WTC11 (cell line): Measurements from ENCODE around the gene CFAP74. TPM values are rescaled to one million over a fixed set of nuclear protein-coding genes. Genes with fewer than 3 reads are reported as not detected.

Experiments
- ATAC-seq: fragments of 200-7000 bp; cut with Tn5 transposase; 2 replicates; pipeline ENCODE4 v1.10.0; 2021; ENCODE audit warnings: mild to moderate bottlenecking, moderate library complexity
- CTCF ChIA-PET: fragments of 300-600 bp; sonication (Branson Sonifier 250); formaldehyde crosslinking; loops from one replicate; lab custom pipeline; 2021; ENCODE audit warnings: antibody characterized with exemption; lab: Charles Lee
- POLR2A ChIA-PET: fragments of 350-600 bp; sonication (Branson Sonifier 250); formaldehyde crosslinking; loops from one replicate; lab custom pipeline; 2021; ENCODE audit warnings: antibody characterized with exemption; lab: Charles Lee
- DNase-seq: peaks from one replicate; pipeline ENCODE4 v3.0.0; 2021; ENCODE audit warnings: low spot score
- H3K27ac Mint-ChIP-seq: 2 replicates; pipeline ENCODE4 v1.8.0; 2021; ENCODE audit warnings: mixed read lengths
- H3K27me3 Mint-ChIP-seq: 2 replicates; pipeline ENCODE4 v1.8.0; 2021; ENCODE audit warnings: low read depth, mild to moderate bottlenecking, moderate library complexity, mixed read lengths
- H3K36me3 Mint-ChIP-seq: 2 replicates; pipeline ENCODE4 v1.8.0; 2021; ENCODE audit warnings: mixed read lengths
- H3K4me1 Mint-ChIP-seq: 2 replicates; pipeline ENCODE4 v1.8.0; 2022; ENCODE audit warnings: mixed read lengths
- H3K4me3 Mint-ChIP-seq: 2 replicates; pipeline ENCODE4 v1.8.0; 2021; ENCODE audit warnings: mild to moderate bottlenecking, moderate library complexity, mixed read lengths
- H3K9me3 Mint-ChIP-seq: 2 replicates; pipeline ENCODE4 v1.8.0; 2021; ENCODE audit warnings: mixed read lengths
- ATF1 ChIP-seq: sonication (generic); formaldehyde crosslinking; IDR thresholded peaks from 2 replicates; pipeline ENCODE4 v1.8.1; 2023; ENCODE audit warnings: mild to moderate bottlenecking, moderate library complexity, missing genetic modification reagents
- ETV6 ChIP-seq: sonication (generic); formaldehyde crosslinking; IDR thresholded peaks from 2 replicates; pipeline ENCODE4 v1.8.1; 2022; ENCODE audit warnings: mild to moderate bottlenecking, missing genetic modification reagents
- GABPB1 ChIP-seq: sonication (generic); formaldehyde crosslinking; IDR thresholded peaks from 2 replicates; pipeline ENCODE4 v1.8.1; 2023; ENCODE audit warnings: mild to moderate bottlenecking, missing genetic modification reagents
- HMGXB4 ChIP-seq: sonication (generic); formaldehyde crosslinking; IDR thresholded peaks from 2 replicates; pipeline ENCODE4 v1.8.1; 2023; ENCODE audit warnings: mild to moderate bottlenecking, moderate library complexity, missing genetic modification reagents
- JUN ChIP-seq: sonication (generic); formaldehyde crosslinking; IDR thresholded peaks from 2 replicates; pipeline ENCODE4 v1.8.0; 2023; ENCODE audit warnings: mild to moderate bottlenecking, missing genetic modification reagents
- MLX ChIP-seq: sonication (generic); formaldehyde crosslinking; IDR thresholded peaks from 2 replicates; pipeline ENCODE4 v1.8.1; 2023; ENCODE audit warnings: mild to moderate bottlenecking, missing genetic modification reagents, moderate library complexity
- MYBL2 ChIP-seq: sonication (generic); formaldehyde crosslinking; IDR thresholded peaks from 2 replicates; pipeline ENCODE4 v1.8.1; 2023; ENCODE audit warnings: mild to moderate bottlenecking, moderate library complexity, missing genetic modification reagents
- NFE2L1 ChIP-seq: sonication (generic); formaldehyde crosslinking; IDR thresholded peaks from 2 replicates; pipeline ENCODE4 v1.8.1; 2023; ENCODE audit warnings: missing genetic modification reagents
- OVOL2 ChIP-seq: fragments of 250-450 bp; sonication (Bioruptor Pico); IDR thresholded peaks from 2 replicates; pipeline ENCODE4 v1.9.0; 2021; ENCODE audit warnings: mild to moderate bottlenecking, borderline replicate concordance
- SOX15 ChIP-seq: fragments of 250-450 bp; sonication (Bioruptor Pico); IDR thresholded peaks from 2 replicates; pipeline ENCODE4 v1.9.0; 2021; ENCODE audit warnings: mild to moderate bottlenecking
- ZNF121 ChIP-seq: sonication (generic); formaldehyde crosslinking; IDR thresholded peaks from 2 replicates; pipeline ENCODE4 v1.8.0; 2023; ENCODE audit warnings: missing genetic modification reagents
- ZNF138 ChIP-seq: sonication (generic); formaldehyde crosslinking; conservative IDR thresholded peaks from 2 replicates; pipeline ENCODE4 v1.8.1; 2022; ENCODE audit warnings: mild to moderate bottlenecking, moderate library complexity, missing genetic modification reagents
- ZNF281 ChIP-seq: sonication (generic); formaldehyde crosslinking; IDR thresholded peaks from 2 replicates; pipeline ENCODE4 v1.8.0; 2023; ENCODE audit warnings: mild to moderate bottlenecking, missing genetic modification reagents
- ZNF671 ChIP-seq: fragments of 250-450 bp; sonication (Bioruptor Pico); IDR thresholded peaks from 2 replicates; pipeline ENCODE4 v1.8.0; 2021; ENCODE audit warnings: mild to moderate bottlenecking
- total RNA-seq: library from RNA; stranded (reverse); gene quantifications from 3 replicates; pipeline ENCODE4 v1.2.3, GENCODE V29; 2021
- TF ChIP-seq, protein P1 (sequence below): sonication (generic); formaldehyde crosslinking; IDR thresholded peaks from 2 replicates; pipeline ENCODE4 v1.8.0; 2022; ENCODE audit warnings: mild to moderate bottlenecking, missing genetic modification reagents
- TF ChIP-seq, protein P2 (sequence below): fragments of 250-450 bp; sonication (Bioruptor Pico); conservative IDR thresholded peaks from 2 replicates; pipeline ENCODE4 v1.9.0; 2021; ENCODE audit warnings: mild to moderate bottlenecking
- TF ChIP-seq, protein P3 (sequence below): sonication (generic); formaldehyde crosslinking; IDR thresholded peaks from 2 replicates; pipeline ENCODE4 v1.8.0; 2022; ENCODE audit warnings: mild to moderate bottlenecking, missing genetic modification reagents

CFAP74 gene
- total RNA-seq, 1 experiment from 2014 or later, result 0.35 TPM

DNA sequence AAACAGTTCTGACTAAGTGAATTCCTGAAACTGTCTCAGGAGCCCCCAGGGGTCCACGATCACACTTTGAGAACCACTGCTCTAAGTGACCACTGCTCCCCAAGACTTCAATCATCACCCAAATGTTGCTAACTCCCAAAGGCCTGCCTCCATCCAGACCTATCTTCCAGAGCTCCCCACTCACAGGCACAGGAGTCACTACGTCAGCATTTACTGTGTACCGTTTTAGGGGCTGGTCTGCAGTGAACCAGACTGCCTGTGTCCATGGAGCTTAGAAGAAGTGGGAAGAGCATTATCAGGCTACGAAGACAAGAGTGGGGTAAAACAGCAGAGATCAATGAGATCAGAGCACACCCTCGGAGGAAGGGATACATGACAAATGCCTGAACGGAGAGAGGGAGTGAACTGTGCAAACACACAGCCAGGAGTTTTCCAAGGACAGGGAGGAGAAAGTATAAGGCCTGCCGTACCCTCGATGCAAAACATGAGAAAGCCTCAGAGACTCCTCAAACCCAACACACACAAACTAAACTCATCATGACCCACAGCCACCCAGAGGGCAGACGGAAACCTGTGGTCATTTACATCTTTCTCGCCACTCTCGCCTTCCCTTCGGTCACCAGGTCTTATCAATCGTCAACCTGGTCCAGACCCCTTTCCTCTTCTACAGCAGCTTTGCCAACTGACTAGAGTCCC, 122.8 kb downstream of the CFAP74 start:
- H3K4me1 Mint-ChIP-seq, result peaks cover 48% of the 10 kb centered on the region
- peaks cover 27% of the 10 kb centered on the region for H3K36me3 Mint-ChIP-seq
- H3K9me3 Mint-ChIP-seq, result peaks cover 7% of the 10 kb centered on the region
- CTCF ChIA-PET, result no interaction called here
- peak overlapping the region; percentile 72 for H3K27ac Mint-ChIP-seq
- POLR2A ChIA-PET, result no interaction called here
- H3K4me3 Mint-ChIP-seq, result no peak overlapping the region
- DNase-seq (no peak), ATAC-seq (peak; percentile 18)
- TF ChIP-seq HMGXB4 (CRISPR knock-in tag) (no peak), SOX15 (CRISPR knock-in tag) (no peak), MLX (CRISPR knock-in tag) (no peak), ZNF671 (CRISPR knock-in tag) (no peak), ATF1 (CRISPR knock-in tag) (no peak), ZNF281 (CRISPR knock-in tag) (no peak), MYBL2 (CRISPR knock-in tag) (no peak)
- TF ChIP-seq, protein P1, sequence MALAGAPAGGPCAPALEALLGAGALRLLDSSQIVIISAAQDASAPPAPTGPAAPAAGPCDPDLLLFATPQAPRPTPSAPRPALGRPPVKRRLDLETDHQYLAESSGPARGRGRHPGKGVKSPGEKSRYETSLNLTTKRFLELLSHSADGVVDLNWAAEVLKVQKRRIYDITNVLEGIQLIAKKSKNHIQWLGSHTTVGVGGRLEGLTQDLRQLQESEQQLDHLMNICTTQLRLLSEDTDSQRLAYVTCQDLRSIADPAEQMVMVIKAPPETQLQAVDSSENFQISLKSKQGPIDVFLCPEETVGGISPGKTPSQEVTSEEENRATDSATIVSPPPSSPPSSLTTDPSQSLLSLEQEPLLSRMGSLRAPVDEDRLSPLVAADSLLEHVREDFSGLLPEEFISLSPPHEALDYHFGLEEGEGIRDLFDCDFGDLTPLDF (CRISPR knock-in tag), result no peak
- TF ChIP-seq, protein P2, sequence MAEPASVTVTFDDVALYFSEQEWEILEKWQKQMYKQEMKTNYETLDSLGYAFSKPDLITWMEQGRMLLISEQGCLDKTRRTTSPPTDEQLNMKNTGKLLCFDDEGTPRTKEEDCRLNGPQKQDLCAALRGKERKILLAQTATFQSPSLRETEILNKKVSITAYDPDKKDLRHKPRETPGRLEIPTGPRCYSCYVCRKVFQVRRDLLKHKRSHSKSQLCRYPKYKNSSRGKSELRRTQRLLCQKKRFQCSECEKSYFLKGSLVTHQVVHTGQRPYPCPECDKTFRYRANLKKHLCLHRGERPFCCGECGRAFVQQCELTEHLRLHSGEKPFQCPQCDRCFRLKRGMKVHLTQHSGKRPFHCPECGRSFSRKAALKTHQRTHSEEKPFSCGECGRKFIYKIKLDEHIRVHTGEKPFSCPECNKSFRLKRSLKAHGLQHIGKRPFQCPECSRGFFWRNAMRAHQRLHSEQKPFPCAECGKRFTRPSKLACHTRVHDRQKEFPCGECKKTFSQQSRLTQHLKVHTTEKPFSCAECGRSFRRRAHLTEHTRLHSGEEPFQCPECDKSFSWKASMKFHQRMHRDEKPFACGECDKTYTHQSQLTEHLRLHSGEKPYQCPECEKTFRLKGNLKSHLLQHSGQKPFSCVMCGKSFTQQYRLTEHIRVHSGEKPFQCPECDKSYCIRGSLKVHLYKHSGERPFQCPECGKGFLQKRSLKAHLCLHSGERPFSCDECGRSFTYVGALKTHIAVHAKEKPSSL (CRISPR knock-in tag), result no peak
- no peaks in the 10 kb centered on the region for H3K27me3 Mint-ChIP-seq

- DNase-seq, result no peak
- ChIA-PET CTCF (interaction anchor here (0.7 kb wide), 1 partner anchor 14 kb away, joined by 3 read pairs; no protein-coding TSS in a partner anchor), POLR2A (no interaction called here)
- Mint-ChIP-seq H3K9me3 (peaks cover 16% of the 10 kb centered on the region), H3K27ac (no peak overlapping the region)
- no peak for ATAC-seq
- TF ChIP-seq NFE2L1 (CRISPR knock-in tag), result no peak
- peak; percentile 22; the same call in 1 of the 2 replicates for TF ChIP-seq ZNF121 (CRISPR knock-in tag)
- TF ChIP-seq, all 79 proteins: peak for 1
- Mint-ChIP-seq H3K27me3 (no peaks in the 10 kb centered on the region), H3K36me3 (peaks cover 35% of the 10 kb centered on the region), H3K4me1 (peaks cover 48% of the 10 kb centered on the region), H3K4me3 (no peak overlapping the region)
Measured at GRCh38 chr1:1879942-1880341, 123.6 kb downstream of the CFAP74 start.

DNA sequence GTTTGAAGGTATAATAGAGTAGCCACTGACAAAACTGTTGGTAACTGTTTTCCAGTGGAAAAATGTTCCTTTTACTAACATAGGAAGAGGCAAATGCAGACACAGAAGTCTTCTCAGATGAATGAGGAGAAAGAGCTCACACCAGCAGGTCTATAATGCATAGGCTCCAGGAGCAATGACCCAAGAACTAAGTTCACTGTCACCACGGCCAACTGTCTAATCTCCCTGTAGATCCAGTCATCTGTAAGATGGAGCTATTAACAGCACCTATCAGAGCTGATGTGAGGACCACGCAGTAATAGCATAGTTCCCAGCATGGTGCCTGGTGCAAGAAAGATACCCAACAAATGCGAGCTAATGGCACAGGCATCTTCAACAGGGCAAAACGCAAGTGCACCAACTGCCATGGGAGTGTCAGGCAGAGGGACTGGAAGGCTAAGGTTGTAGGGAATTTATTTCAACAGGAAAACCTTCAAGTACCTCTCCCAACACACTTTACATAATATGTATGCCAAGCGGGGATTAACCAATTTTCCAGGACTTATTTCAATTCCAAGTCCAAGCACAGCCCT, 125.6 kb downstream of the CFAP74 start:
- Mint-ChIP-seq H3K27me3 (no peaks in the 10 kb centered on the region), H3K4me3 (no peak overlapping the region), H3K4me1 (peaks cover 37% of the 10 kb centered on the region), H3K9me3 (peaks cover 19% of the 10 kb centered on the region), H3K36me3 (peaks cover 45% of the 10 kb centered on the region), H3K27ac (no peak overlapping the region)
- ATAC-seq (no peak), DNase-seq (no peak)
- POLR2A ChIA-PET, result no interaction called here
- no peak for TF ChIP-seq JUN (CRISPR knock-in tag)
- no peak for TF ChIP-seq OVOL2
- TF ChIP-seq, protein P3, sequence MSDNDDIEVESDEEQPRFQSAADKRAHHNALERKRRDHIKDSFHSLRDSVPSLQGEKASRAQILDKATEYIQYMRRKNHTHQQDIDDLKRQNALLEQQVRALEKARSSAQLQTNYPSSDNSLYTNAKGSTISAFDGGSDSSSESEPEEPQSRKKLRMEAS (CRISPR knock-in tag), result no peak
- no peak for TF ChIP-seq ETV6
- no peak for TF ChIP-seq ZNF138 (CRISPR knock-in tag)
- no peak for TF ChIP-seq GABPB1 (CRISPR knock-in tag)
- no peak for TF ChIP-seq MLX (CRISPR knock-in tag)
- CTCF ChIA-PET, result interaction anchor here (1.2 kb wide), 1 partner anchor 28 kb away, joined by 5 read pairs; no protein-coding TSS in a partner anchor
